Right renal cortex interstitium (tissue), 3 donors: ENCODE results near the gene PI3. TPM values are rescaled to one million over a fixed set of nuclear protein-coding genes. Genes with fewer than 3 reads are reported as not detected.
"Not testable (repeated sequence)": the region's sequence is repeated elsewhere in the genome, so short reads cannot be mapped to it uniquely, and the experiment has no call there.

ENCODE experiments used
- DNase-seq, 3 donors: peaks; one replicate each; pipeline ENCODE4 v3.0.0-alpha.2; 2013; ENCODE audit warnings: low read depth in 3 of 3, low spot score in 2 of 3
- polyA plus RNA-seq, 3 donors: library from polyadenylated mRNA; unstranded; fragments of 120-200 nt; gene quantifications; one replicate each; pipeline ENCODE4 v1.2.1, GENCODE V29; 2013; ENCODE audit not compliant: insufficient read length in 3 of 3

The PI3 gene
- polyA plus RNA-seq, result not detected

DNA sequence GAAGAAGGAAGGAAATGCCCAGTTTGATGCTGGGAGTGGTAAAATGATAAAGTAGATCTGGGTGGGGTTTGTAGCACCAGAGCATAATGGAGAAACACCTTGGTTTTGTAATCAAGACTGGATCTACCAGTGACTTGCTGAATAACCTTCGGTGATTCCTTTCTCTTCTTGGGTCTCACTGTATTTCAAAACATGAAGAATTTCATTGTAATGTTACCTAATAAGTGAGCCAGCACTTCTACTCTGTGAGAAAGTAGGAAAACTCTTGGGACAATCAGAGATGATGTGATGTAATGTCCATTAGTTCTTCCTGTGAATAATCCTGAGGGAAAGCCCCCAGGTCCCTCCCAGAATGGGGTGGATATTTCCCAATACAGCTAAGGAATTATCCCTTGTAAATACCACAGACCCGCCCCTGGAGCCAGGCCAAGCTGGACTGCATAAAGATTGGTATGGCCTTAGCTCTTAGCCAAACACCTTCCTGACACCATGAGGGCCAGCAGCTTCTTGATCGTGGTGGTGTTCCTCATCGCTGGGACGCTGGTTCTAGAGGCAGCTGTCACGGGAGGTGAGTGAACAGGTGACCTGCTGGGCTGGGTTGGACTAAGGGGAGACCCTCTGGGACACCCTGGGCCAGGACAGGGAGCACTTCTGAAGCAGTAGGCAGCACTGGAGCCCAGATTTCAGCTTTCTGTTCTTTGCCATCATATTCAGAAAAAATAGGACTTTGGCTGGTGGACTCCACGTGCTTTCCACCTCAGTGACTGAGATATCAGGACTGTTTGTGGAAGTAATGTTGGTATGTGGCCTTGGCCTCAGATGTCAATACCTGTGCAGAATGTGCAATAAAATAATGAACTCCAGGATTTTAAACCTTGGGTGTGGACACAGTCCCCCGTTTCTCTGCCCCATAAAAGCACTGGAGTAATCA is at the start of gene PI3:
TSS of gene PI3 (plus strand) at position 469 of the 931 bp plus-strand sequence. CDS start at position 490, 21 bp downstream.
- DNase-seq, result no peak

DNA sequence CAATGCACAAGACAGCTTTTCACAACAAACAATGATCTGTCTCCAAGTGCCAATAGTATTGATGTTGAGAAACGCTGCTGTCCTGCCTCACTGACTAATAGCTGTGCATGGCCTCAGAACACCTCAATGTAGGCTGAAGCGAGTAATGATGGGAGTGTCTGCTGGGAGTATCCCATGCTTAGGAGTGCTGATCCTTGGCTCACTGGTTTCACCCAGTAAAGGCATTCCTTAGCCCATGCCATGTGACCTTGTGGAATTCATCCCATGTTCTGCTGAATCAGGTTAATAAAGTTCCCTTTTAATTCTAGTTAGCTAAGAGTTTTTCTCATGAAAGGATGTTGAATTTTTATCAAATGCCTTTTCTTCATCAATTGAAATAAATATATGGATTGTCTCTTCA is 46.6 kb upstream of the PI3 start:
- DNase-seq, result peak in 1 of 3 donors; percentile 2

- no peak for DNase-seq
Measured at GRCh38 chr20:45136911-45137310, 37.8 kb upstream of the PI3 start.

- DNase-seq, result no peak
Measured at GRCh38 chr20:45138561-45139300, 36.0 kb upstream of the PI3 start.

GRCh38 chr20:45139733-45140375 is 34.8 kb upstream of the PI3 start:
- DNase-seq, result not testable (repeated sequence)

DNA sequence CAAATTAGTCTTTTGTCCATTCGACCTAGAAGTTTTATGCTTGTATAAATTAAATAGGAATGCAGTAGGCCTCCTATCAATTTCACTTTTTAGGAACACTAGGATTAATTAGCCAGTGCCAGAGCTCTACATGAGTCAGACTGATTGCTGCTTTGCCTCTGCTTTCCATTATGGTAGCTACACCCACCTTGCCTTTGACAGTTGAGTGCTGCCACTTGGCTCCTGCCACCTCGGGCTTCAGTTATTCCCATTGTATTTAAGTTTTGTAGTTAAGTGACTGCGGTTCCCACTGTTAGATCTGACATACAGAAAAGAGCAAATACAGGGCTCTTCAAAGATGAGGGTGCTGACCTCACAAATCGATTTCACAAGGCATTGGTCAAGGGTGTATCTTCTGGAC is 33.9 kb upstream of the PI3 start:
- DNase-seq, result no peak

GRCh38 chr20:45149062-45149461 is 25.6 kb upstream of the PI3 start:
- DNase-seq, result no peak

GRCh38 chr20:45152405-45152804 is 22.3 kb upstream of the PI3 start:
- no peak for DNase-seq

GRCh38 chr20:45153147-45153546 is 21.6 kb upstream of the PI3 start:
- DNase-seq, result no peak

- DNase-seq, result no peak
Measured at GRCh38 chr20:45153752-45154151, 20.9 kb upstream of the PI3 start.

DNA sequence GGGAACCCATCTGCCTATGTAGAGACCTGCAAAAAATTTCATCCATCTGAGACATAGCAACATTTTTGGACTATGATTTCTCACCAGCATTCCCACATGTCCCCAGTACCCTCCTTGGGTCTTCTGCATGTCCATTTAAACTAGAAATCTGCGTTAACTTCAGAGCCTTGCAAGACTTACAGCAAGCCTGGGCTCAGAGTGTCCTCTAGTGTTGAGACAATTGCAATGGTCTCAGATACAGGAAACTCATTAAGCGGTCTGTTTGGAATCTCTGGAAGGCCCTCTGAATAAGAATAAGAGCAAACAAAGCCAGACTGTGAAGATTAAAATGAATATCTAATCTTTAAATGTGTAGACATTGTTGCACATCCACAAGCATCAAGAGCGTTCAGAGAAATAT is 20.5 kb upstream of the PI3 start:
- DNase-seq, result no peak

DNA sequence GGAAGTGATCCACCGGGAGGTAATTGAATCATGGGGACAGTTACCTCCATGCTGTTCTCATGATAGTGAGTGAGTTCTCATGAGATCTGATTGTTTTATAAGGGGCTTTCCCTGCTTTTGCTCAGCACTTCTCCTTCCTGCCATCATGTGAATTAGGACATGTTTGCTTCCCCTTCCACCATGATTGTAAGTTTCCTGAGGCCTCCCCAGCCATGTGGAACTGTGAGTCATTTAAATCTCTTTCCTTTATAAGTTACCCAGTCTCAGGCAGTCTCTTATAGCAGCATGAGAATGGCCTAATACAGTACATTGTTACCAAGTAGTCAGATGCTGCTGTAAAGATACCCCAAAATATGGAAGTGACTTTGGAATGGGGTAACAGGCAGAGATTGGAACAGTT is 19.9 kb upstream of the PI3 start:
- DNase-seq, result not testable (repeated sequence)

DNA sequence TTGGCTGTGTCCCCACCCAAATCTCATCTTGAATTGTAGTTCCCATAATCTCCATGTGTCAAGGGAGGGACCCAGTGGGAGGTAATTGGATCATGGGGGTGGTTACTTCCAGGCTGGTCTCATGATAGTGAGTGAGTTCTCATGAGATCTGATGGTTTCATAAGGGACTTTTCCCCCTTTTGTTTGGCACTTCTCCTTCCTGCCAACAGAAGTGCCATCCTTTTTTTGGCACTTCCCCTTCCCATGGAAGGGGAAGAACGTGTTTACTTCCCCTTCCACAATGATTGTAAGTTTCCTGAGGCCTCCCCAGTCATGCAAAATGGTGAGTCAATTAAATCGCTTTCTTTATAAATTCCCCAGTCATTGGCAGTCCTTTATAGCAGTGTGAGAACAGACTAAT is 18.0 kb upstream of the PI3 start:
- DNase-seq, result no peak

- DNase-seq, result no peak
Measured at GRCh38 chr20:45157962-45158361, 16.7 kb upstream of the PI3 start.

DNA sequence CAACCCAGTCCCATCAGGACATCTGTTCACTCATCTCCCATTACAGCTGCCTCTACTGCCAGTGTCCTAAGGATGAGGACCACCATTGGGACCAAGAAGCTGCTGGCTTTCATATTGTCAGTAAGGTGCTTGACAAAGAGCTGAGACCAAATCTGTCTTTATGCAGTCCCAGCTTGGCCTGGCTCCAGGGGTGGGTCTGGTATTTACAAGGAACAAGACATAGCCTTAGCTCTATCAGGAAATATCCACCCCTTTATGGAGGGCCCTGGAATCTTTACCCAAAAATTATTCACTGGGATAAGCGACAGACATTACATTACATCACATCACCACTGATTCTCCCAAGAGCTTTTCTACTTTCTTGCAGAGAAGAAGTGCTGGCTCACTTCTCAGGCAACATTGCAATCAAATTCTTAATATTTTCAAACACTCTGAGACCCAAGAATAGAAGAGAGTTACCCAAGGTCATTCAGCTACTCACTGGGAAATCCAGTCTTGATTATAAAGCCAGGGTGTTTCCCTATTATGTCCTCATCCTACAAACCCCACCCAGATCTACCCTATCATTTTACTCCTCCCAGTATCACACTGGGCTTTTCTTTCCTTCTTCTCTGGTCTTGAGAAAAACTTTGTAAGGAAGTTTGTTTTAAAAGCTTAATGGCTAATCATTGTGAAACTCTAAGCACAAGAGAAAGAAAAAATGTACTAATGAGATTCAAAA is 11.5 kb upstream of the PI3 start:
- DNase-seq, result no peak

- DNase-seq, result no peak
Measured at GRCh38 chr20:45164906-45165305, 9.8 kb upstream of the PI3 start.

- no peak for DNase-seq
Measured at GRCh38 chr20:45173522-45173921, 1.2 kb upstream of the PI3 start.

DNA sequence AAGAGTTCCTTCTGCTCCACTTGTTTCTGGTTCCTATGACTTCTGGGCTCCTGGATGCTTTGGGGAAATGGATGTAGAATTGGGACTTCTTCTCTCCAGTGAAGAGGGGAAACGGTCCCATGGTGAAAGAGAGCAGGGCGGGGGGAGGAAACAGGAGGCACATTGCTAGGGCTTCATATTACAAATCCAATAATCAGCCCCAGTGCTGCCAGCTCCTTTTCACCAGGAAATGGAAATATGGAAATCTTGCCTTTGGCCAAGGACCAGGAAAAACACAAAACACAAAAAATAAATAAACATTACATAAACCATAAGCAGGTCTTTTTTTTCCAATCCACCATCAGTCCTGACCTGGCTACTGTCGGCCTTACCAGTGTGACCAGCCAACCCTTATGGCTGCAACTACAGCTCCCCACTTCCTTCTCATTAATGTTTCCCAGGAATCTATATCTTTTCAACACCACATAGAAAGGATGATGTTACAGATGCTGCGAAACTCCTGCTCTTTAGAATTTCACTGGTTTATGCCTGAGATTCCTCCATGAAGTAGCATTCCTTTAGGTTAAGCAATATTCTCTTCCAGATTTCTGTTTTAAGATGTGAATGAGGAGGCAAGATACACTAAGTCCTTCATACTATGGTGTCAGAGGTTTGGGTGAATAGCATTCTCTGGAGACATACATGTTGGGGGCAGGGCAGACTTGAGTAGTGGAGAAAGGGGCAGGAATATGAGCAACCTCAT is 2.0 kb downstream of the PI3 start:
- DNase-seq, result no peak

- DNase-seq, result no peak
Measured at GRCh38 chr20:45179166-45179565, 4.5 kb downstream of the PI3 start.

DNA sequence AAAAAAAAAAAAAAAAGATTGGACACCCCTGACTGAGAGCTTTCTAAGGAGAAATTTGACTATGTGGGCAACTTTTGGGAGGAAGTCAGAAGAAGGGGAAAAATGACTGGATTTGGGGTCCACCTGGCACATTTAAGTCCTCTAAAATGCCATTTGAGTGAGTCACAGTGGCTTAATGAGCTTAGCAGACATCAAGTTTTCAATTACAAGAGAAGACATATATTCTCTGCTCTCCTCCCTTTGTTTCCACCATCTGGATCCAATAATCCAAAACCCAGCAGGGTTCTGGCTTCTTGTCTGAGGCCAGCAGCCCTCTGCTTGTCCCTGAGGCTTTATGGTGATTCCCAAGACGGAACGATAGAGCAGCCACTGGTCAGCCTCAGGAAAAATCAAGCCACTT is 6.9 kb downstream of the PI3 start:
- no peak for DNase-seq
